LHCN-M2 (cell line): ENCODE measurements around the gene TP63. TPM values are rescaled to one million over a fixed set of nuclear protein-coding genes. Genes with fewer than 3 reads are reported as not detected.
A peak's percentile ranks its signal among the peaks of the same experiment; 100 is the strongest.

Experiments used
- DNase-seq: peaks from one replicate; pipeline ENCODE4 v3.0.0-alpha.2; 2012; ENCODE audit warnings: low read depth
- total RNA-seq: library from RNA; depleted of rRNA; stranded (reverse); fragments of >200 nt; gene quantifications from 2 replicates; pipeline ENCODE4 v1.2.3, GENCODE V29; 2014

The TP63 gene
- total RNA-seq, 1 experiment from 2014 or later = 0.34 TPM

DNA sequence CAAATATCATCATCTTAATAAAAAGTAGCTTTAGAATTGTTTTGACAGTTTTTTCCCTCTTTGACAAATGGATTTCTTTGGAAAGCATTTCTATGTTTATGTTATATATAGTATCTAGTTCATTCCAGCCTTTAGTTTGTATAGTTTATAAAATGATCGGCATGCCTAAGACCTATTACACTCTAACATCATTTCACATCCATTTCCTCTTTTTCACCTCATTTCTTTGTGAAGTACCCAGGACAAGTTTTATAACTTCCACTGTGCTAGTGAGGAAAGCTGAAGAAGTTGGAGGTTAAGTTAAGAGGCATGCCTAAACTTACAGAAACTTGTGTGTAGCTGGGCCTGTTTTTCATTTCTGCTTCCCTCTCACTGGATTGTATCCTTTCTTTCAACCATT, 178.4 kb downstream of the TP63 start:
- DNase-seq = no peak

DNA sequence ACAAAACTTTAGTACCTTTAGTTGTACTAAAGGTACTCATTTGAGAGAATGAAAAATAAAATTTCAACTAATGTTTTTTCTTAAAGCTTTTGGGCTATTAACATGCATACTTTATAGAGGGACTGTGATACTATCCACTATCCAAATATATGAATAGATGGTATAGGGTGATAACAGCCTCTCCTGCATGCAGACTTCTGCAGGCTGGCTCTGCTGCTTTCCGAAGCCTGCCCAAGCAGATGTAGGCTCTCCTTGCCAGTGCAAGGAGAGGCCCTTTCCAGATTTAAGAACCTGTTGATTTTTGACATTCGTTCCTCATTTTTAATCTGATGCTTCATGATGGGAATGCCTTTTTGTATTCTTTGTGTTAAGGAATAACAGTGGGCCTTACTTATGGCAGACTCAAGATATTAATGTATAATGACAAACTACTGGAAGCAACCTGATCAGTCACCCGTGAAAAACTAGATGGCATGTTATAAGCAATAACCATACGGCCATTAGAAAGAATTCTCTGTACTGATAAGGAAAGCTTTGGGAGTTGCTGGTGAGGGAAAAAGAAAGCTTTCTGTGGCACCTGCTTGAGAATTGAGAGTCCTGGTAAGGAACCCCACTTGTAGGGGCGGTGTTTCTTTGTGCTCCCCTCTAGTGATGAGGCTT, 181.7 kb downstream of the TP63 start:
- DNase-seq = no peak

DNA sequence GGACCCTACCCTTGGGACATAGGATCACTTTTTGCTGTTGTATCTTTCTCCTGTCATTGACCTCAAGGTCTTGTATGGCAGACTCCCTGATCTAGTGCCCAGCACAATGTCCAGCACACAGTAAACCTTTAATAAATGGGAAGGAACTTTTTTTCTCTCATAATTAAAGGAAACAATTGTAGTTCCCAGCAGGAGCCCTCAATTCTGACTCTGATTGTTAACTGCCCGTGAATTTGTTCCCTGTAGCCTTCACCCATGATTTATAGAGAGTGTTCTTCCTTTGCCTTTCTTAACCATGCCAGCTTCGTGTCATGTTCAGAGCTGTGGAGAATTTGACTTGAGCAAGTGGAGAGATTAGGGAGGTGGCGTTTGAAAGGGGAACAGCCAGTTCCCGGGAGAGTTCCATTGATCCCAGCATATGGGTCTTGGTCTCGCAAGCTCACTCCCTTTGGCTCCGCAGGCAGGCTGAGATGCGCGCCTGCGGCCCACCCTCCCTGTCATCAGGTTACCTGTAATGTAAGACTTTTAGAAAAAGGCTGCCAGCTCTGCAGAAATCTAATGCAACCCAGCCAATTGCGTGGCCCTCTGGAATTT, 182.6 kb downstream of the TP63 start:
- no peak for DNase-seq

DNA sequence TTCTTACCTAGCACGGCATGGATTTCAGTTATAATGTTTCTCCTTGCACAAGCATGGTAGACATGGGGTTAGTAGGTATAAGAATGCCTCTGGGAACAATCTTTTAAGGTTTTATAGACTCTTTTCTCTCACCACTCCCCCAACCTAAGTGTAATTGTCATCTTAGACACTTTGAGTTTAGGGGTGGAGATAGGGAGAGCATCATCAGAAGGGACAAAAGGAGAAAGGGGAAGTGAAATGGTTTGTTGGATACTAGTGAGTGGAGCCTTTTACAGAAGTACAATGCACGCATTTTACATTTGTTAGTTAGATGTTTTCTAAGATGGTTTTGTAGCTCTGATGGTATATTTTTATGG, 189.2 kb downstream of the TP63 start:
- DNase-seq = no peak

DNA sequence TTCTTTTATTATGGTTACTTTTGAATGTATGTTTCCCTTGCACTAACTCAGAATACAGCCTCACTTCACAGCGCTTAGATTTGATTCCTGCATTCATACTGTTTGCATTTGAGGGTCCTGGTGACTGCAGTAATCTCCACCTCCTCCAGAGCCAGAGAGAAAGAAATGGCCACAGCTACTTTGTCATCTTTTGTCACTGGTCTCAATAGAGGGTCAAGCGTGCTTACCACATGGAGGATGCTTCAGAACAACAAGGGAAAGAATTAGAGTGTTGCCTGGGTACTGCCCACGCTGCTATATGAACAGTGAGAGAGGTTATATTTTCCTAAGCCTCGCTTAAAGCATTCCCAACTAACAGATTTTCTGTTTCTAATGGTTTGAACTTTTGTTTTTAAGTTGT, 190.1 kb downstream of the TP63 start:
- no peak for DNase-seq

DNA sequence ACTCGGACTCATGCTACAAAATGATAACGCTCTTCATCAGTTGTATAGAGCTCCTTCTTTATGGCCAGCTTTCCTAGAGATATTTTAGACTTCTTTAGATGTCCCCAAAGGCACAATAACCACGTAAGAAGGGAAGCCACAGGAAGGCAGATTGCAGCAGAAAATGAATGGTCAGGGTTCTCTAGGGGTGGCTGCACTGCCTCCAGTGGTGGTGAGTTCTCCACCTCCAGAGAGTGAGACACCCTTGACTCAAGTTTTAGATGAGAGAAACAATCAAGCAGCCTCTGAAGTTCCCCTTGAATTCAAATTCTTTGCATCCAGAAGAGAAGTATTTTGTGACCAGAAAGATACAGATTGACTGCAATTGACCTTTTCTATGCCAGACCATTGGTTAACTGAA, 191.5 kb downstream of the TP63 start:
- DNase-seq = no peak

DNA sequence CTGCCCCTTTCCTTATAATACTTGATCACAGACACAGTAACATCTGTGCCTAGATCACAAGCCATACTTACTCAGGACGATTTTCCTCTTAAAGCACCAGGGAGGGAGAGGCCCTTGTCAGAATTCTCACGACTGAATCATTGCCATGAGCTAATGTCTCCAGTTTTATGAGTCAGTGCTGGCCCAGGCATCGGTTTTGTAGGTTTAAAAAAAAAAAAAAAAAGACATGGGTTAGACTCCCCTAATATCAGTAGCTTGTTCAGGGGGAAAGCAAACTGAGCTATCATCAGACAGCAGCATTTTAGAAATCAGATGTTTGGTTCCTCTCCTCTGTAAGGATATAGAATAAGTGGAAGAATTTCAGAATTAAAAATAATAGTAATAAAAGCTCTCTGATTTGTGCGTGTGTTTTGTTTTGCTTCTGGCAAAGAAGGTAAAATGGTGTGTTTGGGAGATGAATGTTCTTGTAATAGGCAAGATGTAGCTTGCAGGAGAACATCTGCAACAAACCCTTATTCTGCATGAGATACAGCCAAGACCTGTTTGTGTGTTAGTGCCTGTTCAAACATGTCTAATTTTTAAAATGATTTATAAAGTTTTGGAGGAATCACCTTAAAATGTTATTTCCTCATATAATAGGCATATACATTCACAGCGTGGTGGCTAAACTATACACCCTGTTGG, 193.6 kb downstream of the TP63 start:
- peak; percentile 86 for DNase-seq

DNA sequence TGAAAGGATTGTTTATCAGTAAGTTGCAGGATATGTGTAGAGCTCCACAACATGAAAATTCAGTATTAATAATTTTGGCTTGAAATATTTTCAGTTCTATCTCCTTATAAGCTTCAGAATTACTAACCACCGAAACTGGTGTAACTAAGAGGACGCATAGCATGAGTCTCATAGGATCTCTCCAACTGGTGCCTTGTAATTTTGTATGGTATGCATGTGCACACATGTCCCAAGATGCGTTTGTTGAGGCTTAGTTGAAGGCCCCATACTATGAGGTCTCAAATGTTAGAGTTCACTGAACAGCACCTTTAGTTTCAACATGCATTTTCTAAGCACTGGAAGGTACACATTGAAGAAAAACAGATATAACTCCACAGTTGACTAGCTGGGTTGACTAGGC, 195.4 kb downstream of the TP63 start:
- DNase-seq = no peak

DNA sequence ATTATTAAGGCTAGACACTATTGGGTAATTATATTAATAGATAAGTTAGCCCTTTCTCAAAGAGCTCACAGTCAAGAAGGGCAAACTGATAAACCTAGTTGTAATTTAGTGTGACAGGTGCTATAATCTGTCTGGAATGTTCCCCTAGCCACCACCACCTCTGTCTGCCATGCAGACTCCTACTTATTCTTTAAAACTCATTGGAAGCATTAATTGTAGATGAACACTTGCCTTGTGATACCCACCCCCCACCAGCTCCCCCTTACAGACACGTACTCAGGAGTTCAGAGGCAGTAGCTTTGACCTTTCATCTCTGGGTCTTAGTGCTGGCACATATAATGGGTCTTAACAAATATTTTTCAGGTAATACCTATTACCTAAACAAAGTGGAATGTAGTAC, 195.9 kb downstream of the TP63 start:
- no peak for DNase-seq

DNA sequence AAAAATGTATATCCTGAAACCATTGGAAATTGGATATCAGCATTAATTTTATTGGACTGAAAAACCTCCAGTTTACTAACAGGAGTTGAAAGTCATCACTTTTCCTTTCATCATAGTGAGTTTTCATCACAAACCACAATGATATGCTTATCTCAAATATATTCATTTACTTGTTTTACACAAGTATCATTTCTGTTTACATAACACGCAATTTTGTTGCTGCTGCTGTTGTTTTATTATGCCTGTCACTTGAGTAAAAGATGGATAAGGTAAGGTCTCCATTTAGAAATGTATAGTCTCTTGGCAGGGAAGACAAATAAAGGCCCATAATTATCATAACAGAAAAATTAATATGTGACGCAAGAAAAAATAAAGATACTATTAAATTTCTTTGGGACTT, 199.2 kb downstream of the TP63 start:
- DNase-seq = no peak

DNA sequence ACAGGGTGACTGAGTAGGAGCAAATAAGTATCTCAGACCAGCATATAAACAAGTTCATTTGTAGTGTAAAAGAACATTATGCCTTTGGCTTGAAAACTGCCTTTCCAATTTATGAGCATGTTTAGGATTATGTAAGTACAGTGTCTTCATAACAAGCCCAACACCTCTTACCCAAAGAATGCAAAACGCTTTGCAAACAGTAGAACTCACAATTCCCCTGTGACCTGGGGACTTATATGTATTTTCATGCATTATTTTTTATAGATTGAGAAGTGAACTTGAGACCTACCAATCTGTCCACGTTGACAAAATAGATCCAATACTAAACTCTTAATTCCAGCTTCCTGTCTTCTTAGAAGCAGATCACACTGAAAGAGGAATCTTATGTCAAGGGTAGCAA, 202.1 kb downstream of the TP63 start:
- no peak for DNase-seq

DNA sequence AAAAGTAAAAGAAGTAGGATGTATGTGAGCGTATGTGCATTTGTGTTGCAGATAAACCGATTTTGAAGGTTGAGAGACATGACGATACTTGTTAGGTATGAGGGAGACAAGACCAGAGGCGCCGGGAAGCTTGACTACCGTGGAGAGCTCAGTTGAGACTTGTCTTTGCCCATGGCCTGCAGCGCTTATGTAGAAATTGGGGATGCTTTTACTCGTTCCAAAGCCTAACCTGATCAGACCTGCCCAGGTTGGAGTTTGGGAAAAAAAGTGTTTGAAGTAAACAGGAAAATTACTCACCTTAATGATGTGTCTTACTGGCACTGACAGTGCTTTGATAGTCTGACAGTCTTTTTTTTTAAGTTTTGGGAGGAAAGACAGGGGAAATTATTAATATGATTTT, 202.8 kb downstream of the TP63 start:
- no peak for DNase-seq

DNA sequence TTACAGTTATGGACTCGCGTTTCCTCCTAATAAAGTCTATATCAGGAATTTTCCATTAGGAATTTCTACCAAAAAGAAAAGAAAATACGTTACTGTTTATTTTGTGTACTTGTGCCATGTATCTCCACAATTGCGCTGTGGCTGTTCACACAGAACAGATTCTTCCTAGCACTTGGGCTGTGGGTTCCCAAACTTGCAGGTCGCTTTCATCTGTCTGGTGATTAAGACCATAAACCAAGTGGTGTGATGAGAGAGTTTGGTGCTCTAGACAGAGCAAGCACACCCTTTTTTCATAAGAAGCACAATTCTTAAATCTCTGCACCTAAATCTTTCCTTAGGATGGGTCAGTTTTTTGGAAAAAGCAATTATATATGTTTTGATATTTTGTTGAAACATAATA, 203.3 kb downstream of the TP63 start:
- no peak for DNase-seq

DNA sequence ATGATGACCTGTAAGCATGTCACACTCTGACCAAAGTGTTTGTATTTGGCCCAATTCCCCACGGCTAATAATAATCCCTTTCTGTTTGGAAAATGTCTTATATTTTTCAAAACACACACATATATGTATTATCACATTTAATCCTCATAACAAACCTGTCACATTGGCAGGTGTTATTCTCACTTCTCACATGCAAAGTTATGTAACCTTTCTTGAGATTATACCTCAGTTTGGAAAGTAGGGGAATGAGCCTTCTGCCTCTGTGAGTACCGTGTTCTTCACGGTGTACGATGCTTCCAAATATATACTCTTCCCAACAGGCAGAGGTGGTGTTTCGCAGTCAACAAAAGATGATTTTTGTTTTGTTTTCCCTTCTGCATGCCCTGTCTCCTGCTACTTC, 205.6 kb downstream of the TP63 start:
- no peak for DNase-seq

DNA sequence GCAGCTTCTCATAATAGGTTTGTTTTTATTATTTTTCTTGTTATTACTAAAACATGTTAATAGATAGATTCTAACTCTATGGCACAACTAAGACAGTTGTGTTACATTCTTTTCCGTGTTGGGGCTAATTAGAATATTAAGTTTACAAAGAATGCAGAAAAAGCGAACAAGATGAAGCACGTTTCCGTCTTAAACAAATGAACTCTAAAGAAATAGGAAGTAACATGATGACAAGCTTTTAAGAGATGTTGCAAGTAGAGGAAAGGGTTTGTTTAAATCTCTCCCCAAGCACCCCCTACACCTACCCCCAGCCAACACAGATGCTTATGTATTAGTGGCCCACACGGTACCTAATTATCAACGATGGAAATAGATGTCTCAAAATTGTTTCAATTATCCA, 207.1 kb downstream of the TP63 start:
- DNase-seq = no peak

DNA sequence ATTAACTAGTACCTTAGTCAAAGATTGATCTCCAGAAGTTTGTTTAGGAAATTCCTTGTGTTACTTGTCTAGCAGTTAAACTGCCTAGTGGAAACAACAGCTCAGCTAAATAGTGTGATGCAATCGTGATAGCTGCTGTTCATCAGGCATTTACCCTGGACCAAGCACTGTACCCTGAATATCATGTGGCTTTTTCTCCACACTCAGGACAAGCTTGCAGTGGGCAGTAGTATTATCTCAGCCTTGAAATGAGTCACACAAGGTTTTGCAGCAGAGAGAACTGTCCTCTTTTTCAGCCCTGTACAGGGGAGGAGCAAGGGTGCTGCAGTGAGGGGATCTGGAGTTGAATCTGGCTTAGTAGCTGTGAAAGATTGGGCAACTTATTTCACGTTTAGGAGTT, 208.4 kb downstream of the TP63 start:
- peak; percentile 72 for DNase-seq

DNA sequence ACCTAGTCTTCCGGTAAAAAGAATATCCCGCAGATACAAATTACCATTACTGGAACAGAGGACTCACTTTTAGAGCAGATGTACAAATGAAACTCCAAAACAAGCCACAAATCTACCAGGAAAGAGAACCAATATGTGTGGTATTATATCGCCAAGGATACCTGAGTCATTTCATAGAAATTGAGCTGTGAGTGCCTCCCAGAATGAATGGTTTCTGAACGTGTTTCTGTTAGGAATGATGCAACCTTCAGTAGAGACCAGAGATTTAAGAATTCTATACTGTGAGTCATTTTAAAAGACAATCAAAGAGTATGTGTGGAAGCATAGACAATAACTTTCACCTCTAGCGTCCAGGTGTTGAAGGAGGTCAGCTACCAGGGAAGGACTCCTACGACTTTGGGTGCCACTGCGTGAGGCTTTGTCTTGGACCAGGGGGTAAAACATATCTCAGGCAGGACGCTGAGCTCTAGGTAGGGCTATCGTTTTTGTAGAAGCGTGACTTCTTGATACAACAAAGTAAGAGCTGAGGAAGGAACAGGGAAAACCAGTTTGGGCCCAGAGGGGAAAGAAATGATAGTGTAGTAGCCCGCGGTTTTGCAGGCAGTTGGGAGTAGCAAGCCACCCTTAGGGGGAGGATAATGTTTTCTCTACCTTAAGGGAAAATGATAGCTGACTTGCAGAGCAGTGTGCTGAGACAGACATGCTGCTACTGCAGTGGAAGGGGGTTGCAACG, 210.4 kb downstream of the TP63 start:
- peak; percentile 54 for DNase-seq

DNA sequence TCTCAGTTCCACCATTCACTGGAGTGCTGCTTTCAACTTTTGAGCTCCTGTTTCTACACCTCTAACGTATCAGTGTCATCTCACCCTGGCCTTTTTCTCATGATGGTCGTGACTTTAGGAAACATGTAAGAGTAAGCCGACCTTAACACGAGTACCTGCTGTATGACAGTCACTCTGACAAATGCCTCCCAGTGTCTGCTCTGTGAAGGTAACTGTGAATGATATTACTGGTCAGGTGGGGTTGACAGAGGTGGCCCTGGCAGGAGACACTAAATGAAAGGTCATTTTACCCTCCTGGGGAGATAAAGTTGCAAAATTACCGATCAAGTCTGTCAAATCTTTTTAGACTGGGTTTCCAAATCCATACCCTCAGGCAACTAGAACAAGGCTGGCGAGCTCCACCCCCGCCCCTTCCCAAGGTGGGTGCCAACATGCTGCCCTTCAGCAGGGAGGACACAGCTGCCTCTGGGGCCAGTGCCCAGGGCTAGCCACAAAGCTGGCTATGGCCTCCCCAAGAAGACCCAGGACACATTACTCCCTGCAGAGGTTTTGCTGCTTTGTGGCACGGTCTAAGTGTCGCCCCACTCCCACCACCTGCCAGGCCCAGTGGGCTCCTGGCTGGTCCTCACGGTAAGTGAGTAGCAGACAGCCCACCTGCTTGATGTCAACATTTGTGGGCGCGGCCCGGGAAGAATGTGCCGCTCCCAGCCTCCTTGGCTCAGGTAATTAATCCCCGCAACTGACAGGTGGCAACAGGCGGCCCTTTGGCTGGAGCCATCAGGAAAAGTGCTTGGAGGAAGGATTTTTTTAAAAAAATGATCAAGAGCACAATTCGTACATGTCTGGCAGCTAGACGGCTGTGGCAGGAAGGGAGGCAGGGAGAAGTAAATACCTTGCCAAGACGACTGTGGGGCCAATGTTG, 211.8 kb downstream of the TP63 start:
- no peak for DNase-seq

DNA sequence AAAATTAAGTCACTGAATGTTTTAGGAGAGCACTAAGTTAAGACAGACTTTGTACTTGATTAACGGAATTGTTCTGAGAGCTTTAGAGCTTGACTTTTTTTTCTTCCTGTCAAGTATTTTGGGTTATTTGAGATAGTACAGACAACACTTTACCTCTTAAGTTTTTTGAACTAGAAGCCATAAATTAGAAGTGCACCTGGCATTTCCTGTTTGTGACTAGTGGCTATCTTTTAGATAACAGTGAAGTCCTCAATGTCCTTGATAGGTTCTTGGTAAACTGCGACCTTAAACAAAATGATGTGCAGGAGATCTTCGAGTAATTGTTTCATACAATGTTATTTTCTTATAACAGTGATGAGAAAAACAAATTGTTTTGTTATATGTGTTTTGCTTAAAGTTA, 213.9 kb downstream of the TP63 start:
- DNase-seq = no peak

DNA sequence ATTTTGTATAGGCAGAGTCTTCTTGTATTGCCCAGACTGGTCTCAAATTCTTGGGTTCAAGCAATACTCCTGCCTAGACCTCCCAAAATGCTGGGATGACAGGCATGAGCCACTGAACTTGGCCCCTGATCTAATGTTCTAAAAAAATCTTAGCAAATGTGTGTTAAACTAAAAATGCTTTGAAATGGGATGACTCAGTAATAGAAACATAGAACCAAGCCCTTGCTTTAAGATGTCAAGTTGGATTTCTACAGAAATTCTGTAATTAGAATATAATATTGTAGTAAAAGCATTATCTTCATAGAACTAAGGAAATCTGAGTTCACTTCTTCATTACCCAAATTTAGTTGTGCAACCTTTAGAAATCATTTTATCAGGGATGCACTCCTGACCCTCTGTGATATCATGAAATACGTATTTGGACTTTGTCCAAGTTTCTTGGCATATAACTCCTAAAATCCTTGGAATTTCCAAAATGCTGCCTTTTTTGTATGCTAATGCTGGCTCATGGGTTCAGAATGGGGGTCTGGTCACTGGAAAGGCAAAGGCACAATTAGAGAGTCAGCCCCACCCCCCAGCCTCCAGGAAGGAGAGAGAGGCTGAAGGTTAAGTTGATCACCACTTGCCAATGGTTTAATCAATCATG, 217.3 kb downstream of the TP63 start:
- DNase-seq = no peak

DNA sequence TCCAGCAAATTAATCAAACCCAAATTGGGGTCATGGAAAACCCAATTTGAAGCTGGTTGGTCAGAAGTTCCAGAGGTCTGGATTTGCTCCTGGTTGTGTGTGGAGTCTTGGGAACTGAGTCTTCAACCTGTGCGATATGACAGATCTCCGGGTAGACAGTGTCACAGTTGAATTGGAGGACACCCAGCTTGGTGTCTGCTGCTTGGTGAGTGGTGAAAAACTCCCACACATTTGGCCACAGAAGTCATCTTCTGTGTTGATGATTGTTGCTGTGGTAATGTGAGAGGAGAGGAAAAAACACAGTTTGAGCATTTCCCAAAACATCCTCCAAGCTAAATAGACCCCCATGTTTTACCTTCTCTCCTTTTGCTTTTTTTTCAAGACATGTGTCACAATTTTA, 218.1 kb downstream of the TP63 start:
- DNase-seq = no peak
